Stimulated activated CD8-positive, alpha-beta memory T cell treated with anti-CD3 and anti-CD28 coated beads, Interleukin-15, amount 100 ng/mL, for 4 hours (primary cell): ENCODE measurements around the gene C2orf80.
A peak's percentile ranks its signal among the peaks of the same experiment; 100 is the strongest.
"Not testable (repeated sequence)": the region's sequence is repeated elsewhere in the genome, so short reads cannot be mapped to it uniquely, and the experiment has no call there.

Source experiments
- DNase-seq, 2 donors: peaks; one replicate each; pipeline ENCODE4 v3.0.0-alpha.2; 2020; ENCODE audit warnings: low read depth in 2 of 2

Gene C2orf80

GRCh38 chr2:208179028-208179609 lies 10.7 kb downstream of the C2orf80 start:
- no peak for DNase-seq

GRCh38 chr2:208175840-208176153 lies 14.0 kb downstream of the C2orf80 start:
- DNase-seq, result no peak

- DNase-seq, result peak; percentile 7 to 9
These were observed 14.6 kb downstream of the C2orf80 start for GRCh38 chr2:208175069-208175839.

GRCh38 chr2:208174144-208174543 lies 15.7 kb downstream of the C2orf80 start:
- DNase-seq, result no peak

- DNase-seq, result no peak
These were observed 17.7 kb downstream of the C2orf80 start for GRCh38 chr2:208172125-208172524.

- DNase-seq, result no peak
These were observed 24.7 kb downstream of the C2orf80 start for GRCh38 chr2:208164951-208165755.

- no peak for DNase-seq
These were observed 26.3 kb downstream of the C2orf80 start, which contains the start of gene CRYGA for GRCh38 chr2:208163489-208163888. CRYGA (minus strand) TSS chr2:208163589; CDS start chr2:208163556, 33 bp downstream.

- no peak for DNase-seq
These were observed 33.4 kb downstream of the C2orf80 start for GRCh38 chr2:208156439-208156838.

GRCh38 chr2:208153156-208153555 lies 36.7 kb downstream of the C2orf80 start:
- no peak for DNase-seq

- no peak for DNase-seq
These were observed 38.9 kb downstream of the C2orf80 start for GRCh38 chr2:208150956-208151355.

- no peak for DNase-seq
These were observed 39.7 kb downstream of the C2orf80 start for GRCh38 chr2:208150094-208150493.

- DNase-seq, result no peak
These were observed 41.0 kb downstream of the C2orf80 start for GRCh38 chr2:208148803-208149202.

GRCh38 chr2:208147759-208148158 lies 42.1 kb downstream of the C2orf80 start:
- no peak for DNase-seq

- DNase-seq, result no peak
These were observed 42.8 kb downstream of the C2orf80 start for GRCh38 chr2:208147008-208147407.

GRCh38 chr2:208146006-208146405 lies 43.8 kb downstream of the C2orf80 start, which contains the start of gene CRYGB:
CRYGB (minus strand) TSS chr2:208146158; CDS start chr2:208146120, 38 bp downstream.
- no peak for DNase-seq

- DNase-seq, result no peak
These were observed 46.7 kb downstream of the C2orf80 start for GRCh38 chr2:208142925-208143799.

GRCh38 chr2:208142240-208142924 lies 47.4 kb downstream of the C2orf80 start:
- DNase-seq, result no peak

GRCh38 chr2:208139447-208139846 lies 50.4 kb downstream of the C2orf80 start:
- no peak for DNase-seq

- DNase-seq, result not testable (repeated sequence)
These were observed 51.5 kb downstream of the C2orf80 start for GRCh38 chr2:208138334-208138733.

GRCh38 chr2:208136716-208137094 lies 53.1 kb downstream of the C2orf80 start:
- no peak for DNase-seq
